Limb (tissue), 2 donors: ENCODE measurements around the gene NIN.
A peak's percentile ranks its signal among the peaks of the same experiment; 100 is the strongest.

ENCODE experiments used
- DNase-seq, 2 donors: peaks; one replicate each; pipeline ENCODE4 v3.0.0-alpha.2; 2016; ENCODE audit errors: extremely low spot score in 2 of 2

NIN gene

DNA sequence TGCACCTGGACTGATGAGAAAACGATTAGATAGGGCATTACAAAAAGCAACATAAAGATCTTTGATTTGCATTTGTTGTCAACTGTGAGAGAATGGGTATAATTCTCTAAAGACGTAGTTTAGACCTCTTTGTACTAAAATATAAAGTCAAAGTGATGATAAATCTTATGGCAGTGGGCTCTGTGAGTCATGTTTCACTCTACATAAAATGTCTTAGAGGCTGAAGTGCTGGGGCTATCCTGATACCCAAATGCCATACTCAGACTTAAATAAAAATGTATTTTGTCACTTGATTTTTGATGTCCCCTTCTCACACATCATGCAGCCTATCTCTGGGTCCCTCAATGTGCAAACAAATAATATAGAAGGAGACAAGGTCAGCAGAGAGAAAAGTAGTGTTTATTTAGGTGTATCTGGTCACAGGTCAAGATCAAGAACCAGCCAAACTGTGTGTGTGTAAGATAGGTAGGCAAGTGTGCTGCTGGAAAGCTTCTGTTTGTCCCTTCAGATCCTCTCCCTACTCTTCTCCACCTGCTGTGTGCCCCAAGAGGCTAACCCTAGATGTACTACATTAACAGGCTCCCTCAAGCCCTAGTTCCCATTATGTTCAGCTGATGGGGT lies 7.0 kb upstream of the NIN start:
- no peak for DNase-seq

DNA sequence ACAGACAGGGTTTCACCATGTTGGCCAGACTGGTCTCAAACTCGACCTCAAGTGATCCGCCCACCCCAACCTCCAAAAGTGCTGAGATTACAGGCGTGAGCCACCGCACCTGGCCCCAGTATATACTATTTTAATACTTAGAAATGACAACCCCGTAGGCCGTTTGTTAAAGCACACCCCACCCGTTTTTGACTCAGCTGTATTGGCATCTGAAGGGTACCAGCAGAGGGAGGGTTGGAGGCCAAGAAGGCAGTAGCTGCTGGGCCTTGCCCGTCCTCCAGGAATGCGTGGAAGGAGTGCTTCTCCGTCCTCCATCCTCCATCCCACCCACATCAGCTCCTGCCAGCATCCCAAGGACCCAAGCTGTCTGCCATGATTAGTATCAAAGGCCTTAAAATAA lies 6.3 kb upstream of the NIN start:
- peak in 1 of 2 donors; percentile 11 for DNase-seq

DNA sequence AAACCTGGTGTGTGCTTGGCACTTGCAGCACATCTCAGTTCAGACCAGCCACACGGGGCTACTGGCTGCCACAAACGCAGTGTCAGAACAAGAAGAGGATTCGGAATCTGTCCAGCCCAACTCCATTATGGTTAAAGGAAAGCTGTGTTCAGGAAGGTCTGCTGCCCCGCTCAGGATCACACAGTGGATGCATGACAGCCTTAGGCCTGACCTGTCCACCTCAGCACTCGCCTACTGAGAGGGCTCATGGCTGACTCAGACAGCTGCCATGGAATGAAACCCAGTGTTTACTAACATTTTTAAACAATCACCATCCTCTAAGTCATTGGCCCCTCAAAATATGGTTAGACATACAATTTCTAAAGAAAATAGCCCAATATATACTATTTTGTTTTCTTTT lies 5.6 kb upstream of the NIN start:
- no peak for DNase-seq

DNA sequence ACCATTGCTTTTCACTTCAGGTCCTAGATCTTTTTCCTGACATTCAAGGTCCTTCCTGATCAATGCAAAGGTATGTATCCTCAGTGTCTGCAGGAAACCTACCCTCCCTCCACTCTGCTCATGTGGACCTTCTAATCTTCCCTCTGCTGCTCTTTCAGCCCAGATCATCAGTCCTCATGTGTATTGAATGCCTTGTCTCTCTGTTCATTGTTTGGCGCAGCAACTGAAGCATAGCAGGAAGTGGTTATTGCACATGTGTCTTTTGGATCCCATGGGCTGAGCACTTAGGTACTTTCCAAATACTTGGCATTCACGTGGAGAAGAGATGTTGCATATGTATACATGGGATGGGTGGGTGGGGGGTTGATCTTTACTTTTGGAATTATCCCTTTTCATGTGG lies 4.3 kb upstream of the NIN start:
- no peak for DNase-seq

DNA sequence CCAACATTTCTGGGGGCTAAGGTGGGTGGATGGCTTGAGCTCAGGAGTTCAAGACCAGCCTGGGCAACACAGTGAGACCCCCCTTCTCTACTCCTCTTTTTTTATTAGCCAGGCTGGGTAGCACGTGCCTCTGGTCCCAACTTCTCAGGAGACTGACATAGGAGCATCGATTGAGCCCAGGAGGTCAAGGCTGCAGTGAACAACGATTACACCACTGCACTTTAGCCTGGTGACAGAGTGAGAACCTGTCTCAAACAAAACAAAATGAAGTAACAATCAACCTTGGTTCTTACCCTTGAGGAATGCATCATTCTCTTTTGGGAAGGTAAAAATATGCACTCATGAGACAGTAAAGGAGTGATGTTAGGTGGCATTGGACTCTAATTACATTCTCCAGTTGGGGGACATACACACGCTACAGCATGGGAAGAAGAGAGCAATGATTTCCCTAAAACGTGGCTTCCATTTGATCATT lies 3.9 kb upstream of the NIN start:
- no peak for DNase-seq

DNA sequence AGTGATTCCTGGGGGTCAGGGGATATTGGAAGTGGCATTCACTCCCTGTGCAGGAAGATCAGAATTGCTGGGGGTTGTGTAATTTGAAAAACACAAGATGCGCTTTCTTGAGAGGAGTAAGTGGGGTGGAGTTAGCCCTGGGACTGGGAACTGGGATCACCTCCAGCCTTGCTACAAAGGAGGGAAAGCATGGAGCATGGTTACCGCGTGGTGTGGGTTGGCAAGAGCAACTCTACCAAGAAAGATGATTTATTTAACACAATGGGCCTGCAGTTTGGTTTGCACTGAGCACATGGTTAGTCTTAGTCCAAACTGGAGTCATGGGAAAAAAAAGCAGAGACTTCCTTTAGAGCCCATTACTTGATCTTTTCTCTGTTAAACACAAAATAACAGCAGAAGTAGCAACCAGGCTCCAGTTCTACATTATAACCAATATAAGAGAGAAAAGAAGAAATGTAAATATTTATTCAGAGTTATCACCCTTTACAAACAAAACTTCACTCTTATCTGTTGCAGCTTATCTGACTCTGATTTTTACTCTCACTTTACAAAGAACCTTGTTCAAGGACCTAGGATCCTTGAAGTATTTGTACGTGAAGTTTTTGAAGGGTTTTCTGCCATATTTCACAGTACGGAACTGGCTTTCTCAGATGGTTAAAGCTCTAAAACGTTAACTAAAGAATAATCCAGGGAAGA lies 2.1 kb upstream of the NIN start:
- no peak for DNase-seq

DNA sequence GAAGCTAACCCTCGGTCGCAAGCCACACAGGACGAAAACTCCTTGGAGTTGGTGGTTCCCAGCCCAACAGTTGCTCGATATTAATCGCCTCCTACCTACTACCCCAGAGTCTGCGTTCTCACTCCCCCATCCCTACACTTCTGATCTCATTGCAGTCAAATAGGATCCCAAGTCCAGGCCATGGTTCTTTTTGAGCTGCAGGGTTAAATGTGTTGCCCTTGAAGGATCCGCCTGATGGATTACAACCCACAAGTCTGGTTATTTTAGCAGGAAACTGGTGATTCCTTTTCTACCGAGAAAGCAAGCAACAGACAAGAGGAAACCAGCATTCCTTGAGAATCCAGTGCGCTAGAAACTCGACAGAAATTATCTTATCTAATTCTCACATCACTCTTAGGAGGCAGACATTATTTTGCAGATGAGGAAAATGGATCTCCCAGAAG lies 785 bp upstream of the NIN start:
- DNase-seq, result no peak

DNA sequence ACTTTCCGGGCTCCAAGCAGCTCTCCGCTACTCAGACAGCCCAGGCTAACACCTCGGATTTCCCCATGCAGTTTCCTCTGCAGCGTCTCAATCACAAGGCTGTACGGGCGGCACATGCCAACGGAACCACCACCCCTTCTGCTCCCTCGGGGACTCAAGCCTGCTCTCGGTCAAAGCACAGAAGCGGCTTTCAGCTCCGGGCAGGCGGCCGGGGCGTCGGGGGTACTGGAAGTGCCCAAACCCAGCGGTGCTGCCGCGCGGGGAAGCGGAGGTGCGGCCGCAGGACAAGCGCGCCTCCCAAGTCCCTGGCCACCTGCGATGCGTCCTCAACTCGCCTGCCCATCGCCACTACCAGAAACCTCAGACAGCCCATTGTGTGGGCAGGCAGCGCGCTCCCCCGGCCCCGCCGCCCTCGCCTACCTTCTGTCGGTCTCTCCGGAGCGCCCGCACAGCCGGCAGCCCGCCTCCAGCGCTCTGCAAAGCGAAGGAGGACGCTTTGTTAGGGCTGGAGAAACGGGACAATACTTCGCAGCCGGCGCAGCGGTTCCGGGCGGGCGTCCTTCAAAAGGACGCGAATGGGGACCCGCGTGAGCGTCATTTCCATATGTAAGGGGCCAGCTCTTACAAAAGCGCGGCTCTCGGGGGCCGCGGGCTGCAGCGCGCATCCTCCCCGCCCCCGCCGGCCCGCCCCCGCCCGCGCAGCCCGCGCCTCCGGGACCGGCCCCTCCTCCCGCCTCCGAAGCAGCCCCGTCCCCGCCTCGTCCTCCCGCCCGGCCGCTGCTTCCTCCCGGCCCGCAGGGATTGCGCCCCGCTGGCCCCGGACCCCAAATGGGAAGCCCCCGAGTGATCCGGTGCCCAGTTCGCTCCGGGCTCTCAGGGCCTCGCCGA lies 674 bp downstream of the NIN start:
- peak; percentile 22 to 82 for DNase-seq

DNA sequence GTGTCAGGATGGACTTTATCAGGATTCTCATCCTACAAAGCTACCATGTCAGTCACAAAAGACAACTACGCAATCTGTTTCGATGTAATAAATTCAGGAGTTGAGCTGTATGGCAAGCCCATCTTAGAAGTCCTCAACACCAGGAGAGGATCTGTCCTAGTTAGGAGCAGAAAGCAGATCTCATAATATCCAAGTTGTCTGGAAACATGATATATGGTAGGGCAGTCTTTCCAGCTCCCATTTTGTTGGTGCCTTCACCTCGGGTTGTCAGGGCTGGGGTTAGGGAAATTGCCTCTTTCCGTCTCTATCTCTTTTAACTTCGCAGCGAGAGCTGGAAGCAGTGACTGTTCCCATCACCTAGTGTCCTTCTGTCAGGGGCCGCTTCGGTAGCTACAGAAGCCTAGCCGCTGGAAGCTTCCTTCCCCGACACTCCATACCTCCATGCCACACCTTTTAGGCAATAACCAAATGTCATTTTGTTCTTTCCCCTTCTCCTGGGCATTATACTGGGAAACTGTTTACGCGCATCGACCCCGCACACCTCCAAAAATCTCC lies 1.4 kb downstream of the NIN start:
- peak in 1 of 2 donors; percentile 31 for DNase-seq

DNA sequence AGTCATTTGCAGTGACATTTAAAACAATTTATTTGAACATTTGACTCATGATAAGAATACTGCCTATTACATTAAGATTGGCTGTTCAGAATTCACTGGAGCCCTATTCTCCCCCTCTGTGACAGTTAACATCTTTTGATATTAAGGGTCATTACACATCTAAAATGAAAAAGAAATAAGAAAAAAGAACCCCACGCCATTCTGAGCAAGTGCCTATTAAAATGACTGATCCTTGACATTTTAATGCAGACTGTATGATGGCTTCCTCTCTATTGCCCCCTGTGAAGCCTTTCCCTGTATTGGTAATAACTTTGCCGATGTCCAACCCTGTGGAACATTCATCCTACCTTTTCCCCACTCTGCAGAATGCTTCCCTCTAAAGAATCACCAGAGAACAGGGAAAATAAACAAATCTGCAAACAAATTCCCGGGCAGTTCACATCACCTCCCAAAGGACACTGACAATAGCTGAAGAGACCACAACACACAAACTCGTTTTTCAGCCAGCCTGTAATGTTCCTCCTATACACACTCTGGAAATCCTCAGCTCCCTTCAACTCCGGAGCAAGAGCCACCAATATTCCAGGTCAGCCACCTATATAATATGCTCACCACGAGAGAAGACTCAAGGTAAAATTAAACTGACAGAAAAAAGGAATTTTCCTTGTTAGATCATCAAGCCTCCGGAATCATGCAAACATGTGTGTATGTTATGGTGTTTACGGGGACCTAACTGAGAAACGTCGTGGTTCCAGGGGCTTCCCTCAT lies 2.1 kb downstream of the NIN start:
- DNase-seq, result no peak

DNA sequence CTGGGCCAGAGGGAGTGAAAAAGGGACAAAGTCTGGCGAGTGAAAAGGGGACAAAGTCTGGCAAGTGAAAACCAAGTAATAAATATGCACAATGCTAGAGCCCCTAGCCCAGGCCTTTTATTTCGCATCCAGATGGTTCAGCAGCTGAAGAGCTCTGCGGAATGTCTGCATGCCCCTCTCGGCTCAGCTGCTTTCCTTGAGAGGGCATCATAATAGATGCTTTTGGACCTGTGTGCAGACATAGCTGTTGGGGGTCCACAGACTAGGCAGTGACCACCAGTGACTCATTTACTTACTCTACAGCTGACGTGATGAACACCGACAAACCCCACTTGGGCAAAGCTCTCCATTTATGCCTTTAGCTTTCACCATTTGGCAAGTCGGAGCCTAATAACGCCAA lies 4.3 kb downstream of the NIN start:
- DNase-seq, result peak in 1 of 2 donors; percentile 36

DNA sequence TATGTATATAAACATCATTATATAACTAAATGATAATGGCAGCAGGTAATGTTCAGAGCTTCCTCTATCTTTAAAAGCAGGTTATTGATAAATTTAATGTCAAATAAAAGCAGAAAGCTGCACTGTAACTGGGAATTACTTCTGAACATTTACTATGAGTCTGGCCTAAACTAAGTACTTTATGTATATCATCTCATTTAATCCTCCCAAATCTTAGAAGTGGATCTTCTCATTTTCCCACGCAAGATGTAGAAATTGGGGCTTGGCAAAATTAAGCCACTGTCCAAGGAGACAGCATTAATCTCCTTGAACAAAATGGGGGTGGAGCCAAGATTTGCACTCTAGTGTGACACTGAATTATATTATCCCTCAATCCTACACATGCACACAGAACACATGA lies 5.7 kb downstream of the NIN start:
- DNase-seq, result no peak

DNA sequence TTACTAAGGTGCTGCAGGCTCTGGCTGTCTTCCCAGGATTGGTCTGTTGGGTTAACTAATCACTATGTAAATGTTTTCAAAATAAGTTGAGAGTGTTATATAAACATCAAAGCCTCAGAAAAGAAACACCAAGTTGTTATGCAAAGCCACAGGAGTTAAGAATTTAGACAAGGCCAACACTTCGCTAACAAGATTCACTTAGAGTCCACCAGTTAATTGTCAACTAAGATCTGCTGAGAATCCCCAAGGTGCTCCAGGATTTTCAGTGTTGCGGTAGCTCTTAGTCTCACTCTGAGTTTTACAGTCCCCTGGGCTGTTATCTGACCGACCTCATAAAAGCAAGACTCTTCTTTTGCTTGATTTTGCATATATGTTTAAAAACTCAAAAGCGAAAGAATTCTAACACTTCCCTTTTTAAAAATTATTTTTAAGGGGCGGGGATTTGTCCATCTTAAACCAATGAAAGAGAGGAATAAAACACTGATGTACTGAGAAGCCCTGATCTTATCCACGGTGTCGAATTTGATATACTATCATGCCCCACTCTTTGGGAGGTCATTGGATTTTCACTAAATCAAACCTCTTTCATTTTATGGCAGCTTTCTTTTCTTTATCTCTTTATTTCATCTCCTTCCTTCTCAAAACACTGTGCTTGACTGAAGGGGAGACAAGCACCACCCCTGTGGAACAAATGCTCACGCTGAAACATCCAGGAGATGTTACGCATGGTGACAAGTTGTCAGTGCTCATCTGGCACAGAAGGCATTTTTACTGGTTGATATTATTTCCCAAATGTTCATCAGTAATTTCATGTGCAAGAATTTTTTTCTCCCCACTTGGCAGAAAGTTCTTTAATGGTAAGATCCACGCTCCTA lies 7.0 kb downstream of the NIN start:
- DNase-seq, result no peak

DNA sequence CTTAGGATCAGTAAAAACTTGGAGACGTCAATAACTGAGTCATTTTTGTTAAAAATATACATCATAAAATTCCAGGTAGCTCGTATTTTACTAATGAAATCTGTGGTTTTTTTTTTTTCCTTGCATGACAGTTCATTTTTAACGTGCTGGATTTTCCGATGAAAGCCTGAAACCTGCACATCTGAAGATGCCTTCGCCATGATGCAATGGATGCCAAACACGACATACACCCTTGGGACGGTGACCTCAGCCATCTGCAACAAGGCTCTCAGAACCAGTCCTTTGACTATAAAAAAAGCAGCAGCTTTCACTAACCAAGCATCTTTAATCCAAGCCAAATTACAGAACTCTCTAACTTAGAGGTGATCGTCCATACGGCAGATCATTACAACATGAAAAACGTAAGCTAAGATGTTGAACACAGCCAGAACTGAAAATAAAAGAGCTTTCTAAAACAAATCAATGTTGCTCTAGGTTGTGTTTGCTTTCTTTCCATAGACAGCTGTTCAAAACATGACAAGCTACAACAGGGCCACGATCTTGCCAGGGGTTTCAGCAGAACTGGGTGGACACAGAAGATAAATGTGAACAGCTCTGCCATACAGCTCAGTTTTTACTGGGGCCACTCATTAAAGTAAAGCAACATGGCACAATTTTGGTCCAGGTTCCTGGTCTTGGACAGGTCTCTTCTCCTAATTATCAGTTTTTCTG lies 7.8 kb downstream of the NIN start:
- DNase-seq, result no peak

DNA sequence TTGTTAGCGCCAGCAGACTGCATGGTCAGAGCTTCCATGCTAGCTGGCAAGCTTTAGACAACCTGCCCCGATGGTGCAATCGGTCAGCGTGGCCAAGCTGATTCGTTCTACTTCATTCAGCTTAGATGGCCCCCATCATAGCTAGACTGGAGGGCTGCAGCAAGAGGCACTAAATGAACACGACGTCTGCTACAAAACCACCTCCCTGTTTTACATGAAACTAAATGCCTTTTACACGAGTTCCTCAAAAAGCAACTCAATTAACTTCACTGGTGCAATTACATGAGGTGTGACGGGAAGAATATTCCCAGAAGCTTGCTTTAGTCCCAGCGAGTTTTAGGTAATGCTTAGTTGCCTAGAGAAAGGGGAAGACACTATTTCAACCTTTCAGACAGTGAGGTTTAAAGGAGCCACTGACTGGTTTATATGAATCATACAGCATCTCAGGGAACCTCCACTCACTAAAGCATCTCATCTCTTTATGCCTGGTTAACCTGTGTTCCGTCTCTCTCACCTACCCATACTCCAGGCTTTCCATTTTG lies 8.4 kb downstream of the NIN start:
- no peak for DNase-seq

DNA sequence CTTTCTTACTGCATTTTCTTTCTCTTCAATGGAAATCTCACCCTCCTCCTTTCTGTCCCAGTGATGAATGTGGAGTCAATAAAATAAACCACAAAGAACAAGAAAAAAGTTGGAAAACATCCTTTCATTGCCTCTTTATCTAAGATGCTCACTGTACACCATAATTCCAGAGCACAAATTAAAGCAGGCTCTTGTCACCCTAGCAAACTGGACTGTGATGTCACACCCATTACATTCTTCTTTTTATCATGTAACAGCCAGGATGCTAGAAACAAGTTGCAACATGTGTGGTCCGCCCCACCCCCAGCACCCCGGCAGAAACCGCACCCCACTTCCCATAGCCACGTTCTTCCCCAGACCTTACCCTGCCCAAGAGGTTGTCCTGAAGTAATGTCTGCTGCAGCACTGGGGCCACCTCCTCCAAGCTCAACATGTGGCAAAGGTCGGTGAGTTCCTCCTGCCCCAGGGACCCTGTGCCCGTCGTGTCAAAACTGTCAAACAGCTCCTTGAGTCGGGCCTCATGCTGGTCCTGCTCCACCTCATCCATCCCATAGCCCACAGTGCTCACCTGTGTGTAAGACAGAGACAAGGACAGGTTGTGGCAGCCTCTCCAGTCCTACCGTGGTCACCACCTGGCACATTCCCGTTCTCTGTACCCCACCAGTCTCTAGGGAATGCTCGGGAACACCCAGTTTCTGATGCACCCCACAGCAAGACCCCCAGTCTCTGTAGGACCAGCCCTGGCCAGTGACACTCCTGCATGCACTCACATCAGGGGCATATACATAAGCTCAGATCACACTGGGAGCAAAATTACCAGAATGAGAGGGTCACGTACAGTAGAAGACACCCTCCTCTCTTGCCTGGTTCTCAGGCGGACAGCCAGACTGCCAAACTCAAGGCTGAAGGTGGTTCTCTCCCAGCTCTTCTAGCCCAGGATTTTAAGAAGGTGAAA lies 9.2 kb downstream of the NIN start:
- no peak for DNase-seq

DNA sequence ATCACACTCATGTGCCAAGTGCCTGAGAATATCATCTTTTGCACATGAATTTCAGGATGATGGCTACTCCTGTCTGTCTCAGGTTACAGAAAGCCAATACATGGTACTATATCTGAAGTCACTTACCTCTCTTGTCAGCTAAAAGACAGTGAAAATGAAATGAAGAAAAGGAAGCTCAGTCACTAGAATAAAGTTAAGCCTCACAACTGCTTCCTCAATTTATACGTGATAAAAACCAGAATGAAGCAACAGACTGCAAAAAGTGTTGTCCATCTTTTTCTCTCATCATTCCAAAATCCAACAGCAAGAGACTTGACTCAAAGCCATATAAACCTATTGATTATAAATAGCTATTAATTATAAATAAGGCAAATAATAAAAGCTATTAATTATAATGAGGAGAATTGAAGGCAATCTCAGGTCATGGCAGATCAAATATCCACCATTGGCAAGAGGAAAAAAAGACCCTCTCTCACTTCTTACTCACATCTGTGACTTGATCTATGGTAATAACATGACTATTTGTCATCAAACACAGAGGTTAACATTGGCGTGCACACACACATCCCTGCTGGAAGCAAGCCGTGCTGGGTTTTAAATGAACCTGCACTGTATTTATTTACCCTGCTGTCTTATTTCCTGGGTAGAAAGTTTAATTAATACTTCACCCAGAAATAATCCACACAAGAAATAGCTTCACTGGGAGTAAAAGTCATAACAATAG lies 10.0 kb downstream of the NIN start:
- no peak for DNase-seq
